Suprapubic skin (tissue), 3 donors: Measurements from ENCODE around the gene ACOT12.

Experiments used
- POLR2A ChIP-seq, 2 donors: fragments of 450-650 bp; IDR thresholded peaks; one replicate each; pipeline ENCODE4 v1.6.1; 2017; ENCODE audit warnings: antibody characterized with exemption in 2 of 2, mild to moderate bottlenecking in 2 of 2, moderate library complexity in 2 of 2
- TF ChIP-seq, protein P1 (sequence below), 2 donors: fragments of 200-600 bp in 1 of 2; fragments of 450-650 bp in 1 of 2; sonication (generic) in 1 of 2; IDR thresholded peaks; one replicate each; pipeline ENCODE4 v1.5.1; 2016 to 2019; ENCODE audit warnings: antibody characterized with exemption in 2 of 2, mild to moderate bottlenecking in 1 of 2, moderate library complexity in 1 of 2

- TF ChIP-seq, protein P1, sequence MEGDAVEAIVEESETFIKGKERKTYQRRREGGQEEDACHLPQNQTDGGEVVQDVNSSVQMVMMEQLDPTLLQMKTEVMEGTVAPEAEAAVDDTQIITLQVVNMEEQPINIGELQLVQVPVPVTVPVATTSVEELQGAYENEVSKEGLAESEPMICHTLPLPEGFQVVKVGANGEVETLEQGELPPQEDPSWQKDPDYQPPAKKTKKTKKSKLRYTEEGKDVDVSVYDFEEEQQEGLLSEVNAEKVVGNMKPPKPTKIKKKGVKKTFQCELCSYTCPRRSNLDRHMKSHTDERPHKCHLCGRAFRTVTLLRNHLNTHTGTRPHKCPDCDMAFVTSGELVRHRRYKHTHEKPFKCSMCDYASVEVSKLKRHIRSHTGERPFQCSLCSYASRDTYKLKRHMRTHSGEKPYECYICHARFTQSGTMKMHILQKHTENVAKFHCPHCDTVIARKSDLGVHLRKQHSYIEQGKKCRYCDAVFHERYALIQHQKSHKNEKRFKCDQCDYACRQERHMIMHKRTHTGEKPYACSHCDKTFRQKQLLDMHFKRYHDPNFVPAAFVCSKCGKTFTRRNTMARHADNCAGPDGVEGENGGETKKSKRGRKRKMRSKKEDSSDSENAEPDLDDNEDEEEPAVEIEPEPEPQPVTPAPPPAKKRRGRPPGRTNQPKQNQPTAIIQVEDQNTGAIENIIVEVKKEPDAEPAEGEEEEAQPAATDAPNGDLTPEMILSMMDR (IDR thresholded peaks at IDR 0.05), result no peak
- no peak for TF ChIP-seq POLR2A (IDR thresholded peaks at IDR 0.05)
Measured at GRCh38 chr5:81316571-81316970, 77.4 kb downstream of the ACOT12 start.
